OCI-LY3 (cell line): Measurements from ENCODE around the gene PRIMA1.

Experiments
- EZH2phosphoT487 ChIP-seq: fragments of 200-600 bp; shearing (Covaris generic); IDR thresholded peaks from 2 replicates; pipeline ENCODE4 v1.6.1; 2018; ENCODE audit warnings: antibody characterized with exemption, mixed run types, low read depth
- TF ChIP-seq, protein P1 (sequence below): fragments of 200-600, 300-600 bp; sonication (generic); IDR thresholded peaks from 2 replicates; pipeline ENCODE4 v1.5.1; 2014; ENCODE audit warnings: antibody characterized with exemption, low read length, low read depth

DNA sequence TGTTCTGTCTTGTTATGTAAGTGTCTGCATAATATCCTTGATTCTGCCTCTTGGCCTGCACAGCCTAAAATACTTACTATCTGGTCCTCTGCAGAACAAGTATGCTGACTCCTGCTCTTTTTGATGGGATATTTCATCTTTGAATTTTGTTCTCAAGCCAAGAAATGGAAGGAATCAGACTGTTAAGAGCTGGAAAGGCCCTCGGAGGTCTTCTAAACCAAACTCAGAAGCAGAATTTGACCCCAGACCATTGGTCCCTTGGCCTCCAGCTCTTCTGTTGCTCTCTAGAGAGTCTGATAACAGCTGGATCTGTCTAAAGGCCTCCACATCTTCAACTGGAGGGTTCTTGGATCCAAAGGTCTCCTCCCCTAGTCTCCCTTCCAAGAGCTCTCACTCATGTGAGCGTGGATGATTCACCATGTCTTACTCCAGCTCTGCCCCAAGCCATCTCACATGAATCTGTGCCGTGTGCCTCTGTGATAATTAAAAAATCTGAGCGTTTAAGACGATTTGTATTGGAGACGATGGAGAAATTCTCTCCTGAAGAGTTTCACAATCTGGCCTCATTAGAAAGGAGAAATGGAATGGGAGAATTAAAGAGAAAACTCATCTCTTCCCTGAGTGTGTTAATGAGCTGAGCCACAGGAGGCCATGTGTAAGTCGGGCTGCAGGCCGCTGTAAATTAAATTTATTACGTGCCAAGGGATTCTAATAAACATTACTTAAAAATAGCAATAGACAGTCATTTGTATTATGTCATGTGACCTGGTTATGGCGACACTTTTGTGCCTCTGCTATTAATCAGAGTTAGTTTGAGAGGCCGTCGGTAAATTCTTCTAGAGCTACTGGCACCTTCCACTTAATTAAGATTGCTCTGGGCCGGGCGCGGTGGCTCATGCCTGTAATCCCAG, 15.4 kb upstream of the PRIMA1 start:
- TF ChIP-seq, protein P1, sequence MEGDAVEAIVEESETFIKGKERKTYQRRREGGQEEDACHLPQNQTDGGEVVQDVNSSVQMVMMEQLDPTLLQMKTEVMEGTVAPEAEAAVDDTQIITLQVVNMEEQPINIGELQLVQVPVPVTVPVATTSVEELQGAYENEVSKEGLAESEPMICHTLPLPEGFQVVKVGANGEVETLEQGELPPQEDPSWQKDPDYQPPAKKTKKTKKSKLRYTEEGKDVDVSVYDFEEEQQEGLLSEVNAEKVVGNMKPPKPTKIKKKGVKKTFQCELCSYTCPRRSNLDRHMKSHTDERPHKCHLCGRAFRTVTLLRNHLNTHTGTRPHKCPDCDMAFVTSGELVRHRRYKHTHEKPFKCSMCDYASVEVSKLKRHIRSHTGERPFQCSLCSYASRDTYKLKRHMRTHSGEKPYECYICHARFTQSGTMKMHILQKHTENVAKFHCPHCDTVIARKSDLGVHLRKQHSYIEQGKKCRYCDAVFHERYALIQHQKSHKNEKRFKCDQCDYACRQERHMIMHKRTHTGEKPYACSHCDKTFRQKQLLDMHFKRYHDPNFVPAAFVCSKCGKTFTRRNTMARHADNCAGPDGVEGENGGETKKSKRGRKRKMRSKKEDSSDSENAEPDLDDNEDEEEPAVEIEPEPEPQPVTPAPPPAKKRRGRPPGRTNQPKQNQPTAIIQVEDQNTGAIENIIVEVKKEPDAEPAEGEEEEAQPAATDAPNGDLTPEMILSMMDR = no peak
- TF ChIP-seq EZH2phosphoT487 = no peak
